T-helper 1 cell treated with Interleukin-12 subunit alpha and Interleukin-12 subunit beta and Interleukin-4 antibody, amounts not matched to agents 30 μg/mL and 1 μg/mL, for 36 hours (primary cell): Measurements from ENCODE around the gene ARID3C.

Source experiments
- H3K27ac Mint-ChIP-seq: one replicate; pipeline ENCODE4 v1.8.0; 2021; ENCODE audit warnings: mild to moderate bottlenecking, mixed read lengths
- H3K27me3 Mint-ChIP-seq: one replicate; pipeline ENCODE4 v1.8.0; 2021; ENCODE audit warnings: low read depth, mixed read lengths
- H3K36me3 Mint-ChIP-seq: one replicate; pipeline ENCODE4 v1.8.0; 2021; ENCODE audit warnings: low read depth, mixed read lengths
- H3K4me1 Mint-ChIP-seq: one replicate; pipeline ENCODE4 v1.8.0; 2021; ENCODE audit warnings: low read depth, mixed read lengths
- H3K4me3 Mint-ChIP-seq: one replicate; pipeline ENCODE4 v1.8.0; 2021; ENCODE audit warnings: mild to moderate bottlenecking, moderate library complexity, mixed read lengths
- H3K9me3 Mint-ChIP-seq: one replicate; pipeline ENCODE4 v1.8.0; 2021; ENCODE audit warnings: mixed read lengths

The ARID3C gene

GRCh38 chr9:34585946-34586669 lies 42.8 kb downstream of the ARID3C start:
- no peaks in the 10 kb centered on the region for H3K9me3 Mint-ChIP-seq
- peaks cover 88% of the 10 kb centered on the region for H3K27me3 Mint-ChIP-seq

GRCh38 chr9:34584970-34585369 lies 43.9 kb downstream of the ARID3C start:
- H3K4me1 Mint-ChIP-seq: peaks cover 7% of the 10 kb centered on the region
- no peaks in the 10 kb centered on the region for H3K36me3 Mint-ChIP-seq
- peaks cover 88% of the 10 kb centered on the region for H3K27me3 Mint-ChIP-seq
- no peak overlapping the region for H3K27ac Mint-ChIP-seq
- H3K4me3 Mint-ChIP-seq: no peak overlapping the region
- H3K9me3 Mint-ChIP-seq: no peaks in the 10 kb centered on the region

More at GRCh38 chr9:34585946-34586669, 42.8 kb downstream of the ARID3C start:
- Mint-ChIP-seq H3K4me1 (peaks cover 11% of the 10 kb centered on the region), H3K36me3 (no peaks in the 10 kb centered on the region), H3K4me3 (no peak overlapping the region), H3K27ac (no peak overlapping the region)

- Mint-ChIP-seq H3K9me3 (no peaks in the 10 kb centered on the region), H3K4me1 (no peaks in the 10 kb centered on the region), H3K27ac (no peak overlapping the region), H3K4me3 (no peak overlapping the region), H3K27me3 (peaks cover 93% of the 10 kb centered on the region), H3K36me3 (no peaks in the 10 kb centered on the region)
These were observed 46.1 kb downstream of the ARID3C start for GRCh38 chr9:34582787-34583186.

DNA sequence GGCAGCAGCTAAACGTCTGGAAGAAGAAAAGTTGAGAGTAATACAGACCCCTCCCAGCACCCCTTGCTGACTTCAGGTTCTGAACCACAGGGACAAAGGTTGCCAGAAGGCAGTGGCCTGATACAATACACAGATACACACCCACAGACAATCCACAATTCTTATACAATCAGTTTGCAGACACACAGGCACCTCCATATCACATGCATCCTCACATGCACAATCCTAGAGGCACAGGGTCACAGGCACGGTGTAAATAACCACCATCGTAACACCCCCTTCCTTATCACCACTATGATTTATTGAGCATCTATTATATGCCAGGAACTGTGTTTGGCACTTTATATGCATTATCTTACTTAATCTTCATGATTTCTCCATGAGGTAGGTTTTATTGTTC lies 47.5 kb downstream of the ARID3C start:
- H3K9me3 Mint-ChIP-seq: no peaks in the 10 kb centered on the region
- no peak overlapping the region for H3K4me3 Mint-ChIP-seq
- peaks cover 90% of the 10 kb centered on the region for H3K27me3 Mint-ChIP-seq
- no peaks in the 10 kb centered on the region for H3K36me3 Mint-ChIP-seq
- H3K27ac Mint-ChIP-seq: no peak overlapping the region
- peaks cover 5% of the 10 kb centered on the region for H3K4me1 Mint-ChIP-seq

- Mint-ChIP-seq H3K27ac (no peak overlapping the region), H3K9me3 (no peaks in the 10 kb centered on the region), H3K4me3 (no peak overlapping the region), H3K4me1 (peaks cover 5% of the 10 kb centered on the region), H3K36me3 (no peaks in the 10 kb centered on the region), H3K27me3 (peaks cover 88% of the 10 kb centered on the region)
These were observed 48.5 kb downstream of the ARID3C start for GRCh38 chr9:34580358-34580757.

- Mint-ChIP-seq H3K4me3 (no peak overlapping the region), H3K27me3 (peaks cover 82% of the 10 kb centered on the region), H3K27ac (no peak overlapping the region)
These were observed 49.1 kb downstream of the ARID3C start for GRCh38 chr9:34579808-34580163.

DNA sequence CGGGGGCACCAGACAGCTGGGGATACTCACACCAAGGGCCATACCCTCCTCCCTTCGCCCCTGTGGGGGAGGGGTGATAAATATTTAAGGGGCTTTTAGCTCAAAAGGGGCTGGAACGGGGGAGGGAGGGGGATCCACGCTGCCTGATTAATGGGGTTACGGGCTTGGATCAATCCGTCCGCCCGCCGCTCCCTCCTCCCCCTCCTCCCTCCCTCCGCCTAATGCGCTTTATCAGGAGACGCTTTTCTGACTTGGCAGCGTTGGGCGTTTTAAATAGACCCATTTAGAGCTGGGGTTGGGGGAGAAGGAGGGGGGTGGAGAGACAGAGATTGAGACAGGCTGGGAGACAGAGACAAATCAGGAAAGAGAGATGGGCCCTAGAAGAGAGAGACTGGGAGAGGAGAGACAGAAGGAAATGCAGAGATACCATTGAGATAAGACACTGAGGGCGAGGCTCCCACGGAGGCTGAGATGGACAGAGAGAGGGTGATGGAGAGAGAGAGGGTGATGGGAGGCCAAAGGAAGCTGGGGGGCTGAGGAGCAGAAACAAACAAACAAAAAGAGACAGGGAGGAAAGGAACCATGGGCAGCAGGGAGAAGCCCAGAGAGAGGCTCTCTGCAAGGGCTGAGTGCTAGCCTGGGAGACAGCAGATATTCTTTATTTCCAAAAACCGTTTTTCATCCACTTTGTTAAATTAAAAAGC lies 49.6 kb downstream of the ARID3C start:
- Mint-ChIP-seq H3K9me3 (no peaks in the 10 kb centered on the region), H3K4me3 (no peak overlapping the region), H3K27ac (no peak overlapping the region), H3K27me3 (peaks cover 77% of the 10 kb centered on the region), H3K36me3 (no peaks in the 10 kb centered on the region), H3K4me1 (peaks cover 5% of the 10 kb centered on the region)

More at GRCh38 chr9:34579808-34580163, 49.1 kb downstream of the ARID3C start:
- H3K4me1 Mint-ChIP-seq: peaks cover 5% of the 10 kb centered on the region
- H3K36me3 Mint-ChIP-seq: no peaks in the 10 kb centered on the region
- no peaks in the 10 kb centered on the region for H3K9me3 Mint-ChIP-seq

DNA sequence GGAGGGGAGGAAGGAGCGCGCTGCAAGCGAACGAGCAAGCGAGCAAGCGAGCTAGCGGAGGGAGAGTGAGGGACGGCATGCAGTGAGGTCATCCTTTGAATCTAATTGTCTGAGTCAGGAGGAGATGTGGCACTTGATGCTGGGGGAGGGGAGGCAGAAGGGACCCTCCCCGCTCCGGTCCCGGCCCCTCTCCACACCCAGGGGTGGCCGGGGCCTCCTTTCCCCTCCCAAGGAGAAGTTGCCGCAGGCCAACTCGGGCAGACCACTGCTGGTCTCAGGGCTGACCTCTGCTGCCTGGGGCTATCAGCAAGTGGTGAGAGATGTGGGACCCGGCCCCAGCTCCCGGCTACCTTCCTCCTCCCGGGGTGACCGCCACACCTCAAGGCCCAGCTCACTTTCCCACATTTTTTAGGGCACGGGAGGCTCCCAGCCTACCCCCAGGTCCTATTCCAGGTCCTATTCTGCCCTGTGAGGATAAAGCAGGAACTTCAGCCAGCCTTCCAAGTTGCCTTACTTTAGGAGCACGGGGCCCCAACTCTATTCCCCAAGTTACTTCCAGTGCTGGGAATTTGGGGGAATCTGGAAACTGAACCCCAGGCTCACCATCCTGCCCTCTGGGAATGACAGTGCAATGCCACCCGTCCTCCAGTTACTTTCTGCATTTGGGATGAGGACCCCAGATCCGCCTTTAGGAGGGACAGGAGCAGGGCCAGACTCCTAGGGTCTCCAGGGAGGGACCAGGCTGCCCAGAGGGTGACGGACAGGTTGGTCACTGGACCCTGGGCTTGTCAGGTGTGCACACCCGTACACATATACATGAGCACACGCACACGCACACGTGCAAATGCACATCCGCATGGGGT lies 50.4 kb downstream of the ARID3C start:
- Mint-ChIP-seq H3K4me1 (peaks cover 5% of the 10 kb centered on the region), H3K4me3 (no peak overlapping the region), H3K27ac (no peak overlapping the region), H3K9me3 (no peaks in the 10 kb centered on the region), H3K27me3 (peaks cover 69% of the 10 kb centered on the region), H3K36me3 (no peaks in the 10 kb centered on the region)

- Mint-ChIP-seq H3K4me3 (no peak overlapping the region), H3K27me3 (peaks cover 62% of the 10 kb centered on the region)
These were observed 51.2 kb downstream of the ARID3C start for GRCh38 chr9:34577400-34578240.

DNA sequence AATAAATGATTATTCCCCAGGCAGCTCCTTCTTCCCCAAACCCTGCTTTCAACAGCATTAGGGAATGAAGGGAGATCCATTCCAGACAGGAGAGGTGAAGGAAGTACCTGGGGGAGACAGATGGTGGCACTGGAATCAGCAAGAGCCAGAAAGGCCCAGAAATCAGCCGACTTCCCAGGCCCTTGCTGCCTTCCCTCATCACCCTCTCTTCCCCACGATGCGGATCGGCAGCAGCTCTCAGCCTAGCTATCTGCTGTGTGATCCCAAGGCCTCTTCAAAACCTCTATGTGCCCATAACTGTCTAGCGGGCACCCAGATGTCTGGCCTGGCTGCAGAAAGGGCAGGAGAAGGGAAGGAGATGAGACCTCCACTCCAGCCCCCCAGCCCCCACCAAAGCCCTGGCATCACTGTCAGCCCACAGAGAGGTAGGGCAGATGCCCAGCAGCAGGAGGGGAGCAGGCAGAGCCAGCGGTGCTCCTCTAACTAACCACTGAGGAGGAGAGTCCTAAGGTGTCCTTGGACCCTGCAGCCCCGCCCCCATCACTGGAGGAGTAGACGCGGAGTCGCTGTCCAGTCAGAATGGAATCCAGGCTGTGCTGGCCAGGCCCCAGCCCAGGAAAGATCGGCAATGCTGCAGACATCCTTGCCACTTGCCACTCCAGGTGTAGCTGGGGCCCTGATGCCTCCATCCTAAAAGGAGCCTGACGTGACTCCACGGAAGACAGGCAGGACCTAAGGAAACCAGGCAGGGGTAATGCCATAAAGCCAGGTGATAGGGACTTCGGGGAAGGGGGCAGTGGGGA lies 52.1 kb downstream of the ARID3C start:
- Mint-ChIP-seq H3K27ac (no peak overlapping the region), H3K4me1 (peaks cover 5% of the 10 kb centered on the region), H3K4me3 (no peak overlapping the region)

More at GRCh38 chr9:34577400-34578240, 51.2 kb downstream of the ARID3C start:
- H3K4me1 Mint-ChIP-seq: peaks cover 5% of the 10 kb centered on the region
- no peak overlapping the region for H3K27ac Mint-ChIP-seq
- H3K36me3 Mint-ChIP-seq: no peaks in the 10 kb centered on the region
- no peaks in the 10 kb centered on the region for H3K9me3 Mint-ChIP-seq

DNA sequence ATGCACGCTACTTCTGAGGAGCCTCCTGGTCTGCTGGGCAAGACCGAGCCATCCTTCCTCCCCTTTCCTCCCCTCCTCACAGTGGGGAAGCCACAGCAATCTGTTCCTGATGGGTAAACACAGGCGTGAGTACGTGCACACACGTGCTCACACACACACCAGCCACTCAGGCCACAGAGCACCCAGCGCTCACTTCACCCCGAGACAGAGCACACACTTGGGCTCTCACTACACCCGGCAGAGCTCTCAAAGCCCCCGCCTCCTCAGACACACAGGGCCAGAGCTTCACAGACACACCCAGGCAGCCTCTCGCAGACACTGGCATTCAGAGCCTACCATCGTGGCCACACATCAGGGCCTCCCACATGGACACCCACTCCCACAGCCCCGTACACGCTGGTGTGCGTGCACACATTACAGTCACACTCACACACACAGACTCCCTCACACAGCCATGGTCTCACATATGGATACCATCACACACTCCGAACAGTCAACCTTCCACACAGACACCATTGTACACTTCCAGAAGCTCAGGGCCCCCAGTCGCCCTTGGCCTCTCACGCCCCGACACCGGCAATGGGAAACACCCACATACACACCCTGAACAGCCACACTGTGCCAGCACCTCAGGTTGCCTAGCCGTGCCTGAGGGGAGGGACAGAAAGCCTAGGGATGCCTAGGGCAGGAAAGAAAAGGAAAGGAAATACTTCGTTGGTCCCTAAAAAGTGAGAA lies 52.8 kb downstream of the ARID3C start:
- Mint-ChIP-seq H3K27me3 (peaks cover 50% of the 10 kb centered on the region), H3K36me3 (no peaks in the 10 kb centered on the region), H3K27ac (no peak overlapping the region), H3K4me3 (no peak overlapping the region), H3K9me3 (no peaks in the 10 kb centered on the region), H3K4me1 (peaks cover 5% of the 10 kb centered on the region)

More for the DNA sequence above, 52.1 kb downstream of the ARID3C start:
- Mint-ChIP-seq H3K9me3 (no peaks in the 10 kb centered on the region), H3K36me3 (no peaks in the 10 kb centered on the region), H3K27me3 (peaks cover 58% of the 10 kb centered on the region)

- H3K27me3 Mint-ChIP-seq: peaks cover 45% of the 10 kb centered on the region
- H3K9me3 Mint-ChIP-seq: no peaks in the 10 kb centered on the region
- no peaks in the 10 kb centered on the region for H3K36me3 Mint-ChIP-seq
- H3K4me3 Mint-ChIP-seq: no peak overlapping the region
- H3K4me1 Mint-ChIP-seq: peaks cover 5% of the 10 kb centered on the region
- no peak overlapping the region for H3K27ac Mint-ChIP-seq
These were observed 53.6 kb downstream of the ARID3C start for GRCh38 chr9:34575241-34575640.

DNA sequence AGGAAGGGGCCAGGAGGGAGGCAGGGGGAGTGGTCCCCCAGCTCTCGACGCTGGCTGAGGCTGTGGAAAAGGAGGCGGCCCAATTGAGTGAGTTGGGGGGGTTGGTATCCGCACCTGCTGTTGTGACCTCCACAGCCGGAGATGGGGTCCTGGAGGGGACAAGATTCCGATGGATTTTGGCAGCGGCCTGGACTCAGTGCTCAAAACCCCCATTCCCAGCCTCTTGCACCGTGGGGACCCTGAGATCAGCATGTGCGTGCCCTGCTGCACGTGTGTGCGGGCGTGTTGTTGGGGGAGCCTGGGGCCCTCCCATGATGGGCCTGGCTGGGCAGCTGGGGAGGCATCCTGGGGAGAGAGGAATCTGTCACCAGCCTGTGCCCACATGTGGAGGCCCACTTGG lies 54.3 kb downstream of the ARID3C start:
- Mint-ChIP-seq H3K9me3 (no peaks in the 10 kb centered on the region), H3K27me3 (peaks cover 43% of the 10 kb centered on the region), H3K36me3 (no peaks in the 10 kb centered on the region), H3K27ac (no peak overlapping the region), H3K4me1 (peaks cover 5% of the 10 kb centered on the region), H3K4me3 (no peak overlapping the region)
